SK-N-SH (cell line): ENCODE measurements around the gene TMEM92.

Experiments used
- CHD2 ChIP-seq: fragments of 150-350 bp; IDR thresholded peaks from 2 replicates; pipeline ENCODE4 v1.6.1; 2018; ENCODE audit warnings: low read length; ENCODE audit not compliant: partially characterized antibody
- EP300 ChIP-seq, 2 experiments: IDR thresholded peaks; 2 replicates each; pipeline versions ENCODE4 v1.4.0 to v1.6.1; 2012; ENCODE audit warnings: borderline replicate concordance in 1 of 2, low read depth in 1 of 2, low read length in 1 of 2
- EZH2phosphoT487 ChIP-seq: fragments of 200-600 bp; sonication (generic); IDR thresholded peaks from 2 replicates; pipeline ENCODE4 v1.6.1; 2017; ENCODE audit warnings: low read depth, mixed run types, mild to moderate bottlenecking, antibody characterized with exemption, moderate library complexity, borderline replicate concordance
- FOSL2 ChIP-seq: IDR thresholded peaks from 2 replicates; pipeline ENCODE4 v1.4.0; 2012; ENCODE audit warnings: low read depth, mild to moderate bottlenecking, moderate library complexity, borderline replicate concordance
- FOXM1 ChIP-seq: IDR thresholded peaks from 2 replicates; pipeline ENCODE4 v1.4.0; 2012; ENCODE audit warnings: low read depth, mild to moderate bottlenecking
- GABPA ChIP-seq: IDR thresholded peaks from 2 replicates; pipeline ENCODE4 v1.4.0; 2012; ENCODE audit warnings: low read depth, mild to moderate bottlenecking
- GATA2 ChIP-seq: sonication (generic); formaldehyde crosslinking; IDR thresholded peaks from 2 replicates; pipeline ENCODE4 v1.5.0; 2020; ENCODE audit warnings: mild to moderate bottlenecking, missing genetic modification reagents
- IRF3 ChIP-seq: fragments of 150-350 bp; IDR thresholded peaks from 2 replicates; pipeline ENCODE4 v1.6.1; 2016; ENCODE audit warnings: mild to moderate bottlenecking, low read depth, low read length
- MEF2A ChIP-seq: IDR thresholded peaks from 2 replicates; pipeline ENCODE4 v1.4.0; 2012; ENCODE audit warnings: low read depth, borderline replicate concordance
- RCOR1 ChIP-seq: fragments of 150-350 bp; IDR thresholded peaks from 2 replicates; pipeline ENCODE4 v1.6.1; 2017; ENCODE audit warnings: antibody characterized with exemption, low read length
- SMC3 ChIP-seq: IDR thresholded peaks from 2 replicates; pipeline ENCODE4 v1.6.1; 2012; ENCODE audit warnings: low read depth, low read length, improper control_type of control experiment
- TF ChIP-seq, protein P1 (sequence below): IDR thresholded peaks from 2 replicates; pipeline ENCODE4 v1.4.0; 2012; ENCODE audit warnings: low read depth
- TF ChIP-seq, protein P2 (sequence below): fragments of 200-600 bp; sonication (generic); IDR thresholded peaks from 2 replicates; pipeline ENCODE4 v1.6.1; 2017; ENCODE audit warnings: antibody characterized with exemption, mild to moderate bottlenecking, moderate library complexity
- TF ChIP-seq, protein P3 (sequence below): IDR thresholded peaks from 2 replicates; pipeline ENCODE4 v1.6.1; 2012; ENCODE audit warnings: mild to moderate bottlenecking, low read depth, low read length, moderate library complexity

DNA sequence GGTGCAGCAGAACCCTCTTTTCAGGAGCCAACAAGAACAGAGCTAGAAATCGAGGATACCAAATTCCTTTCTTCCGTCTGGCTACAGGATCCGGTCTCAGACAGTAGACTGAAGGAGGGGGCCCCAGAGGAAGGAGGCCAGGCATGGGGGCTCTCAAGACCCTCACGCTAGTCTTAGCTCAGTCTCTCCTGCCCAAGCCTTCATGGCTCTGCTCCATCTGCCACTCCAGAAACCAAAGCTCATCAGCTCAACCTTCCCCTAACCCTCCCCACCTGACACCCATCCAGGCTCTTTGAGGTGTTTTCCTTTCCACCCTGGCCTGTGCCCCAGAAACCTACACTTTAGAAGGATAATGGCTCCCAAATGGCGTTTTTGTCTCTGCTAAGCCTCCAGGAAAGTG lies 6.2 kb upstream of the TMEM92 start:
- no peak for TF ChIP-seq MEF2A
- TF ChIP-seq FOXM1: no peak
- TF ChIP-seq, protein P1, sequence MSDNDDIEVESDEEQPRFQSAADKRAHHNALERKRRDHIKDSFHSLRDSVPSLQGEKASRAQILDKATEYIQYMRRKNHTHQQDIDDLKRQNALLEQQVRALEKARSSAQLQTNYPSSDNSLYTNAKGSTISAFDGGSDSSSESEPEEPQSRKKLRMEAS: no peak
- no peak for TF ChIP-seq CHD2
- TF ChIP-seq SMC3: no peak
- TF ChIP-seq, protein P2, sequence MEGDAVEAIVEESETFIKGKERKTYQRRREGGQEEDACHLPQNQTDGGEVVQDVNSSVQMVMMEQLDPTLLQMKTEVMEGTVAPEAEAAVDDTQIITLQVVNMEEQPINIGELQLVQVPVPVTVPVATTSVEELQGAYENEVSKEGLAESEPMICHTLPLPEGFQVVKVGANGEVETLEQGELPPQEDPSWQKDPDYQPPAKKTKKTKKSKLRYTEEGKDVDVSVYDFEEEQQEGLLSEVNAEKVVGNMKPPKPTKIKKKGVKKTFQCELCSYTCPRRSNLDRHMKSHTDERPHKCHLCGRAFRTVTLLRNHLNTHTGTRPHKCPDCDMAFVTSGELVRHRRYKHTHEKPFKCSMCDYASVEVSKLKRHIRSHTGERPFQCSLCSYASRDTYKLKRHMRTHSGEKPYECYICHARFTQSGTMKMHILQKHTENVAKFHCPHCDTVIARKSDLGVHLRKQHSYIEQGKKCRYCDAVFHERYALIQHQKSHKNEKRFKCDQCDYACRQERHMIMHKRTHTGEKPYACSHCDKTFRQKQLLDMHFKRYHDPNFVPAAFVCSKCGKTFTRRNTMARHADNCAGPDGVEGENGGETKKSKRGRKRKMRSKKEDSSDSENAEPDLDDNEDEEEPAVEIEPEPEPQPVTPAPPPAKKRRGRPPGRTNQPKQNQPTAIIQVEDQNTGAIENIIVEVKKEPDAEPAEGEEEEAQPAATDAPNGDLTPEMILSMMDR: no peak
- no peak for TF ChIP-seq EP300 (IDR thresholded peaks at IDR 0.05; ENCODE audit: borderline replicate concordance in 1 of 2, low read depth in 1 of 2, low read length in 1 of 2)
- TF ChIP-seq, protein P3, sequence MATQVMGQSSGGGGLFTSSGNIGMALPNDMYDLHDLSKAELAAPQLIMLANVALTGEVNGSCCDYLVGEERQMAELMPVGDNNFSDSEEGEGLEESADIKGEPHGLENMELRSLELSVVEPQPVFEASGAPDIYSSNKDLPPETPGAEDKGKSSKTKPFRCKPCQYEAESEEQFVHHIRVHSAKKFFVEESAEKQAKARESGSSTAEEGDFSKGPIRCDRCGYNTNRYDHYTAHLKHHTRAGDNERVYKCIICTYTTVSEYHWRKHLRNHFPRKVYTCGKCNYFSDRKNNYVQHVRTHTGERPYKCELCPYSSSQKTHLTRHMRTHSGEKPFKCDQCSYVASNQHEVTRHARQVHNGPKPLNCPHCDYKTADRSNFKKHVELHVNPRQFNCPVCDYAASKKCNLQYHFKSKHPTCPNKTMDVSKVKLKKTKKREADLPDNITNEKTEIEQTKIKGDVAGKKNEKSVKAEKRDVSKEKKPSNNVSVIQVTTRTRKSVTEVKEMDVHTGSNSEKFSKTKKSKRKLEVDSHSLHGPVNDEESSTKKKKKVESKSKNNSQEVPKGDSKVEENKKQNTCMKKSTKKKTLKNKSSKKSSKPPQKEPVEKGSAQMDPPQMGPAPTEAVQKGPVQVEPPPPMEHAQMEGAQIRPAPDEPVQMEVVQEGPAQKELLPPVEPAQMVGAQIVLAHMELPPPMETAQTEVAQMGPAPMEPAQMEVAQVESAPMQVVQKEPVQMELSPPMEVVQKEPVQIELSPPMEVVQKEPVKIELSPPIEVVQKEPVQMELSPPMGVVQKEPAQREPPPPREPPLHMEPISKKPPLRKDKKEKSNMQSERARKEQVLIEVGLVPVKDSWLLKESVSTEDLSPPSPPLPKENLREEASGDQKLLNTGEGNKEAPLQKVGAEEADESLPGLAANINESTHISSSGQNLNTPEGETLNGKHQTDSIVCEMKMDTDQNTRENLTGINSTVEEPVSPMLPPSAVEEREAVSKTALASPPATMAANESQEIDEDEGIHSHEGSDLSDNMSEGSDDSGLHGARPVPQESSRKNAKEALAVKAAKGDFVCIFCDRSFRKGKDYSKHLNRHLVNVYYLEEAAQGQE: no peak
- TF ChIP-seq GABPA: no peak
- TF ChIP-seq RCOR1: no peak
- TF ChIP-seq GATA2 (CRISPR knock-in tag): no peak
- no peak for TF ChIP-seq FOSL2
- no peak for TF ChIP-seq EZH2phosphoT487
- TF ChIP-seq IRF3: no peak
